Endothelial cell (in vitro differentiated cells): Measurements from ENCODE around the gene PAGE5. TPM values are rescaled to one million over a fixed set of nuclear protein-coding genes. Genes with fewer than 3 reads are reported as not detected.

Source experiments
- DNase-seq: peaks from one replicate; pipeline ENCODE4 v3.0.0; 2021; ENCODE audit warnings: low spot score
- H3K27ac Mint-ChIP-seq: one replicate; pipeline ENCODE4 v1.8.0; 2021; ENCODE audit warnings: mixed read lengths, inconsistent platforms; ENCODE audit not compliant: unreplicated experiment
- H3K27me3 Mint-ChIP-seq: one replicate; pipeline ENCODE4 v1.8.0; 2021; ENCODE audit warnings: mild to moderate bottlenecking, moderate library complexity, mixed read lengths, inconsistent platforms; ENCODE audit not compliant: unreplicated experiment
- H3K36me3 Mint-ChIP-seq: one replicate; pipeline ENCODE4 v1.8.0; 2021; ENCODE audit warnings: mild to moderate bottlenecking, low read depth, mixed read lengths, inconsistent platforms; ENCODE audit not compliant: unreplicated experiment
- H3K4me1 Mint-ChIP-seq: one replicate; pipeline ENCODE4 v1.8.0; 2021; ENCODE audit warnings: mild to moderate bottlenecking, mixed read lengths, inconsistent platforms; ENCODE audit not compliant: unreplicated experiment
- H3K4me3 Mint-ChIP-seq: one replicate; pipeline ENCODE4 v1.8.0; 2021; ENCODE audit warnings: mild to moderate bottlenecking, mixed read lengths, inconsistent platforms; ENCODE audit not compliant: unreplicated experiment
- H3K9me3 Mint-ChIP-seq: one replicate; pipeline ENCODE4 v1.8.0; 2021; ENCODE audit warnings: mixed read lengths, inconsistent platforms; ENCODE audit not compliant: unreplicated experiment
- total RNA-seq: library from RNA; stranded (reverse); fragmentation: NEBNext Ultra II Directional; extraction: Animal tissue kit (Norgen Biotek cat#: 25700); gene quantifications from one replicate; pipeline ENCODE4 v1.2.1, GENCODE V29; 2021; ENCODE audit not compliant: unreplicated experiment
- TF ChIP-seq, protein P1 (sequence below): fragments of 200-600 bp; sonication (generic); IDR thresholded peaks from one replicate; pipeline ENCODE4 v1.5.0; 2021; ENCODE audit warnings: antibody characterized with exemption; ENCODE audit not compliant: unreplicated experiment

PAGE5 gene
- total RNA-seq, 1 donor from 2014 or later = not detected

DNA sequence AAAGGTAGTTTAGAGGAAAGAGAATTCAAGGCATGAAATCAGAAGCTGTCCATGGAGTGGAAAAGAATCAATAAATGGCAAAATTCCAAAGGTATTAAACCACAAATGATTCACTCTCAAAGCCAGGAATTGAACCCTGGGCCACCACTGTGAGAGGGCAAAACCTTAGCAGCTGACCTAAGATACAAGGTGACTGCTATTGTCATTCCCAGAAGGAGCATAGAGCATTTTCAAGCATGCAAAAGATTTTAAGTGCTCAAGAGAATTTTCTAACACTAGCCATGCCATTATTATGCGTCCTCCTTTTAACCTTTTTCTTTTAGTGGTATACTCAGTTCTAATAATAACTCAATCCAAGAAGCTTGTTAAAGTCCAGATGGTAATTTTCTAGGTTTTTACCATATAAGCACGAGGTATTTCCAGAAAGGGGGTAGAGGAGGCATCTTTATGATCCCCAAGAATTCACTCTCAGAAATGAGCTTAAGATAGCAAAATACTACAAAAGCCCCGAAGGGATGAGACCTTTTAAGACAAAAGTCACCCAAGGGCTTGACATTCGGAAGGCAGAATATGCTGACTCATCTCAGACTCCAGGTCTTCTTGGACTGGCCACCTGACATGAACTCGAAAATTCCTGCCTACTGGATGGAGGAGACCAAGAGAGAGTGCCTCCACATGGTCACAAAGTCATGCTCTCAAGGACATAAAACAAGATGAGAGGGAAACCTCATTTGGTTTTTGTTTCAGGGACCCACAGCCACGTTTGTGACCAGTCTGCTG is 13.8 kb upstream of the PAGE5 start:
- Mint-ChIP-seq H3K27me3 (no peaks in the 10 kb centered on the region), H3K4me1 (no peaks in the 10 kb centered on the region), H3K27ac (no peak overlapping the region), H3K36me3 (no peaks in the 10 kb centered on the region), H3K9me3 (no peaks in the 10 kb centered on the region), H3K4me3 (no peak overlapping the region)
- TF ChIP-seq, protein P1, sequence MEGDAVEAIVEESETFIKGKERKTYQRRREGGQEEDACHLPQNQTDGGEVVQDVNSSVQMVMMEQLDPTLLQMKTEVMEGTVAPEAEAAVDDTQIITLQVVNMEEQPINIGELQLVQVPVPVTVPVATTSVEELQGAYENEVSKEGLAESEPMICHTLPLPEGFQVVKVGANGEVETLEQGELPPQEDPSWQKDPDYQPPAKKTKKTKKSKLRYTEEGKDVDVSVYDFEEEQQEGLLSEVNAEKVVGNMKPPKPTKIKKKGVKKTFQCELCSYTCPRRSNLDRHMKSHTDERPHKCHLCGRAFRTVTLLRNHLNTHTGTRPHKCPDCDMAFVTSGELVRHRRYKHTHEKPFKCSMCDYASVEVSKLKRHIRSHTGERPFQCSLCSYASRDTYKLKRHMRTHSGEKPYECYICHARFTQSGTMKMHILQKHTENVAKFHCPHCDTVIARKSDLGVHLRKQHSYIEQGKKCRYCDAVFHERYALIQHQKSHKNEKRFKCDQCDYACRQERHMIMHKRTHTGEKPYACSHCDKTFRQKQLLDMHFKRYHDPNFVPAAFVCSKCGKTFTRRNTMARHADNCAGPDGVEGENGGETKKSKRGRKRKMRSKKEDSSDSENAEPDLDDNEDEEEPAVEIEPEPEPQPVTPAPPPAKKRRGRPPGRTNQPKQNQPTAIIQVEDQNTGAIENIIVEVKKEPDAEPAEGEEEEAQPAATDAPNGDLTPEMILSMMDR = no peak
- no peak for DNase-seq

DNA sequence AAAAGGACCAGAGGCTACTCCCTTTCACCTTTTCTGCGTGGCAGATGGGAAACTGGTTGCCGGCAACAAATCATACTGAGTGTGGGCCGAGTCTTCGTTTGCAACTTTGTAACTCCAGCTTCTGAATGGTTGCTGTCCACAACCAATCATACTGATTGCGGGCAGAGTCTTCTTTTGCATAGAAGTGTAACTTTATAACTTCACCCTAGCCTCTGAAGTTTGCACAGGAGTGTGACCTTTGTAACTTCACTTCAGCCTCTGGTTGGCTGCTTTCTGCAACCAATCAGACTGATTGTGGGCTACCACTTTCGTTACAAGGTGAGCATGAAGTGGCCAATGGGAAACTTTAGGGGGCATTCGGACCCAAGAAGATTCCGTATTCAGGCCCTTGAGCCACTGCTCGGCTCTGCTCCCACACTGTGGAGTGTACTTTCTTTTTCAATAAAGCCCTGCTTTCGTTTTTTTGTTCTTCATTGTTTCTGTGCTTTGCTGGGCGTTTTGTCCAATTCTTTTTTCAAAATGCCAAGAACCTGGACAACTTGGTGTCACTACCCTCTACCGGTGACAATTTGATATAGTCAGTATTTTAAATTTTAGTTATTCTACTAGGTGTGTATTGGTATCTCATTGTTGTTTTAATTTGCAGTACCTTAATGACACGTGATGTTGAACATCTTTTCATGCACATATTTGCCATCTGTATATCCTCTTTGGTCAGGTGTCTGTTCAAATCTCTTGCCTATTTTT is 9.0 kb upstream of the PAGE5 start:
- Mint-ChIP-seq H3K36me3 (no peaks in the 10 kb centered on the region), H3K4me3 (no peak overlapping the region), H3K27ac (no peak overlapping the region), H3K9me3 (no peaks in the 10 kb centered on the region), H3K4me1 (no peaks in the 10 kb centered on the region), H3K27me3 (no peaks in the 10 kb centered on the region)
- TF ChIP-seq, protein P1 = no peak
- DNase-seq = no peak

DNA sequence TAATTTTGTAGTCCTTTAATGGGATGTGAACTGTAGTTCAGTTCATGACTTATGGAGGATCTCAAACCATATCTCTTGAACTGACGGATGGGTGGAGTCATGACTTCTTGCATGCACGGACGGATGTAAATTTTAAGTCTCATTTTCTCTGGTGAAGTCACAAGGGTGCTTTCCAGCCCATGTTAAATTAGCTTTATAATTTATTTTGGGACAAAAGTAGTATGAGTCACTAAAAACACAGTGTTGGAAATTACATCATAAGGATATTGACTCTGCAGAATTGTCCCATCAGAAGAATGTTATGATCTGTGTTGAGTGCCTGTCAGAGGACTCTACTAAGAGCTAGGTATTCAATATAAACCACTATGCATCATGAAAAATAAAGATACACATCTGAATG is 6.8 kb upstream of the PAGE5 start:
- Mint-ChIP-seq H3K4me1 (no peaks in the 10 kb centered on the region), H3K27ac (no peak overlapping the region), H3K36me3 (no peaks in the 10 kb centered on the region), H3K9me3 (no peaks in the 10 kb centered on the region), H3K27me3 (no peaks in the 10 kb centered on the region), H3K4me3 (no peak overlapping the region)
- no peak for DNase-seq
- TF ChIP-seq, protein P1 = no peak

DNA sequence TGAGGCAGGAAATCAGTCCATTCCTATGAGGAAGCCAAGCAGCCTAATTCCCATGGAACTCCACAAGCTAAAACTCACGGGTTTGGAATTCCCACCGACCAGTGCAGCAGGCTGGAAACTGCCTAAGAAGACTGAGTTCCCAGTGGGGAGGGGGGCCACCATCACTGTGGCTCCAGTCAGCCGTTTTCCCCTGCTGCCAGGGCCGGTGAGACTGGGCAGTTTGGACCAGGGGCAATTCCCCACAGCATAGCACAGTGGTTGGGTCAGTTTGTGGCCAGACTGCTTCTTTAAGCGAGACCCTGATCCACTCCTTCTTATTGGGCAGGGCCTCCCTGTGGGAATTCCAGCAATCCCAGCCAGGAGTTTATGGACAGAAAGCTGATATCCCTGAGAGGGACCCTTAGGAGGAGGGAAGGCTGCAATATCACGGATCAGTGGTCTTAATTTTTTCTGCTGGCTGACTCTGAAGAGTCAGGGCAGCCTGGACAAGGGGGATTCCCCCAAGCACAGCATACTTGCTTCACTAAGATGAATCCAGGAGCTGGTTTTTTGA is 20.7 kb downstream of the PAGE5 start:
- no peaks in the 10 kb centered on the region for H3K27me3 Mint-ChIP-seq
- no peak overlapping the region for H3K27ac Mint-ChIP-seq
- TF ChIP-seq, protein P1 = no peak
- H3K9me3 Mint-ChIP-seq = no peaks in the 10 kb centered on the region
- H3K4me1 Mint-ChIP-seq = no peaks in the 10 kb centered on the region
- no peak overlapping the region for H3K4me3 Mint-ChIP-seq
- no peak for DNase-seq
- no peaks in the 10 kb centered on the region for H3K36me3 Mint-ChIP-seq

DNA sequence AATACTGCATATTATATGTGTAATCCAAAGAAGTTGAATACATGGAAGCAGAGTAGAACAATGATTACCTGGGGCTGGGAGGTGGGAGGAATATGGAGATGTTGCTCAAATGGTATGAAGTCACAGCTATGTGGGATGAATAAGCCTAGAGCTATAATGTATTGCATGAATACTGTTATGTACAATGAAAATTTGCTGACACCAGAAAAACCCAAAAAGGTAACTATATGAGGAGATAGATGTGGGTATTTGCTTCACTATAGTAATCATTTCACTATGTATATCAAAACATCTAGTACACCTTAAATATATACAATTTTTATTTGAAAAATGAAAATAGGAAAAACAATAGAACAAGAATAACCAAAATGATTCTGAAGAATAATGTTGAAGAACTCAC is 33.4 kb downstream of the PAGE5 start:
- Mint-ChIP-seq H3K27me3 (no peaks in the 10 kb centered on the region), H3K27ac (no peak overlapping the region), H3K4me1 (no peaks in the 10 kb centered on the region), H3K4me3 (no peak overlapping the region), H3K9me3 (no peaks in the 10 kb centered on the region), H3K36me3 (no peaks in the 10 kb centered on the region)
- no peak for DNase-seq
- TF ChIP-seq, protein P1 = no peak
